GM12873 (cell line): Measurements from ENCODE around the gene ZFP2.

Experiments used
- CTCF ChIP-seq: IDR thresholded peaks from 2 replicates; pipeline ENCODE4 v1.5.1; 2012; ENCODE audit warnings: low read depth, mild to moderate bottlenecking, moderate library complexity, low read length, control low read depth; ENCODE audit not compliant: insufficient read depth; ENCODE audit errors: missing control alignments

Gene ZFP2

GRCh38 chr5:178895615-178896571 lies at the start of gene ZFP2:
ZFP2 (plus strand) TSS chr5:178895913; CDS start chr5:178931314, 35,401 bp downstream.
- TF ChIP-seq CTCF = no peak

GRCh38 chr5:178849316-178849715 lies 46.4 kb upstream of the ZFP2 start:
- TF ChIP-seq CTCF = no peak

GRCh38 chr5:178851951-178852350 lies 43.8 kb upstream of the ZFP2 start:
- no peak for TF ChIP-seq CTCF

- TF ChIP-seq CTCF = no peak
Observed at GRCh38 chr5:178854284-178854683, 41.4 kb upstream of the ZFP2 start.

GRCh38 chr5:178859625-178860521 lies 35.8 kb upstream of the ZFP2 start, which contains the start of gene ZNF354B:
ZNF354B (plus strand) TSS chr5:178859953; CDS start chr5:178861048, 1,095 bp downstream.
- no peak for TF ChIP-seq CTCF

- TF ChIP-seq CTCF = no peak
Observed at GRCh38 chr5:178861627-178862026, 34.1 kb upstream of the ZFP2 start.

- no peak for TF ChIP-seq CTCF
Observed at GRCh38 chr5:178866946-178867345, 28.8 kb upstream of the ZFP2 start.
